A549 (cell line): Measurements from ENCODE around the gene MKNK2. TPM values are rescaled to one million over a fixed set of nuclear protein-coding genes. Genes with fewer than 3 reads are reported as not detected.

Experiments
- ATAC-seq, 2 experiments: fragments of 200-7000 bp in 1 of 2; fragments of >200 bp in 1 of 2; cut with Nextera tagmentation in 1 of 2; cut with Tn5 transposase in 1 of 2; 3 replicates each; pipeline versions ENCODE4 v1.8.0 to v1.9.1; 2018 to 2020; ENCODE audit warnings: mild to moderate bottlenecking in 1 of 2, moderate library complexity in 1 of 2
- CTCF ChIA-PET: fragments of 300-600 bp; sonication (Branson Sonifier 250); formaldehyde crosslinking; extraction: SDS; loops from one replicate; lab custom pipeline; 2021; ENCODE audit warnings: antibody characterized with exemption, inconsistent platforms; lab: Yijun Ruan, JAX
- POLR2A ChIA-PET: fragments of 350-600 bp; formaldehyde crosslinking; extraction: SDS; loops from one replicate; lab custom pipeline; 2021; ENCODE audit warnings: antibody characterized with exemption, inconsistent platforms; lab: Yijun Ruan, JAX
- DNase-seq, 2 experiments: peaks; one replicate each; pipeline versions ENCODE4 v3.0.0 to v3.0.0-alpha.2; 2011 to 2016; ENCODE audit warnings: low read depth in 1 of 2, low spot score in 1 of 2
- FAIRE-seq: peaks from 2 replicates; lab custom pipeline; 2011; peaks lifted over from hg19 to GRCh38; lab: Jason Lieb, UNC
- H3K27ac ChIP-seq, 2 experiments: fragments of >200 bp; sonication (Bioruptor Twin); formaldehyde crosslinking; 3 replicates each; pipeline ENCODE4 v1.5.1; 2016 to 2017
- H3K4me1 ChIP-seq: fragments of >200 bp; sonication (Bioruptor Twin); formaldehyde crosslinking; 3 replicates; pipeline ENCODE4 v1.6.1; 2016
- H3K4me2 ChIP-seq: fragments of >200 bp; sonication (Bioruptor Twin); formaldehyde crosslinking; 3 replicates; pipeline ENCODE4 v1.6.1; 2016
- H3K4me3 ChIP-seq: fragments of >200 bp; sonication (Bioruptor Twin); formaldehyde crosslinking; 3 replicates; pipeline ENCODE4 v1.5.1; 2016
- H3K9me3 ChIP-seq: fragments of >200 bp; sonication (Bioruptor Twin); formaldehyde crosslinking; 3 replicates; pipeline ENCODE4 v1.6.1; 2016
- ATOH8 ChIP-seq: fragments of 250-450 bp; sonication (Bioruptor Pico); IDR thresholded peaks from 2 replicates; pipeline ENCODE4 v1.5.0; 2020; ENCODE audit warnings: low read depth, mild to moderate bottlenecking, moderate library complexity
- CBX2 ChIP-seq: fragments of 200-600 bp; sonication (generic); IDR thresholded peaks from 2 replicates; pipeline ENCODE4 v1.6.1; 2016; ENCODE audit warnings: low read depth, mild to moderate bottlenecking, borderline replicate concordance
- EP300 ChIP-seq, 2 experiments: fragments of >200 bp; sonication (Bioruptor Twin); formaldehyde crosslinking; IDR thresholded peaks; 2 replicates in 1 of 2; 3 replicates in 1 of 2; pipeline ENCODE4 v1.6.1; 2016 to 2017
- HES2 ChIP-seq: fragments of >200 bp; sonication (Bioruptor Twin); formaldehyde crosslinking; IDR thresholded peaks from 2 replicates; pipeline ENCODE4 v1.6.1; 2016
- JUN ChIP-seq, 2 experiments: fragments of >200 bp; sonication (Bioruptor Twin); formaldehyde crosslinking; IDR thresholded peaks; 2 replicates in 1 of 2; 3 replicates in 1 of 2; pipeline ENCODE4 v1.6.1; 2016 to 2017
- KDM5A ChIP-seq: fragments of 200-600 bp; sonication (generic); IDR thresholded peaks from 2 replicates; pipeline ENCODE4 v1.6.1; 2016; ENCODE audit warnings: antibody characterized with exemption, mild to moderate bottlenecking
- MAX ChIP-seq: IDR thresholded peaks from 2 replicates; pipeline ENCODE4 v1.6.1; 2012
- MYC ChIP-seq: IDR thresholded peaks from 2 replicates; pipeline ENCODE4 v1.6.1; 2012; ENCODE audit warnings: mild to moderate bottlenecking, inconsistent platforms, low read length, improper control_type of control experiment, borderline replicate concordance
- POLR2A ChIP-seq: IDR thresholded peaks from 2 replicates; pipeline ENCODE4 v1.6.1; 2012; ENCODE audit warnings: mild to moderate bottlenecking, low read length
- RAD21 ChIP-seq, 2 experiments: fragments of >200 bp in 1 of 2; sonication (Bioruptor Twin) in 1 of 2; formaldehyde crosslinking in 1 of 2; IDR thresholded peaks in 1 of 2; conservative IDR thresholded peaks in 1 of 2; 2 replicates in 1 of 2; 3 replicates in 1 of 2; pipeline ENCODE4 v1.6.1; 2012 to 2018; ENCODE audit warnings: inconsistent platforms in 1 of 2
- RARB ChIP-seq: fragments of 250-450 bp; sonication (Bioruptor Pico); IDR thresholded peaks from 2 replicates; pipeline ENCODE4 v1.8.0; 2021; ENCODE audit warnings: mild to moderate bottlenecking, moderate library complexity
- RFX5 ChIP-seq: fragments of 450-650 bp; IDR thresholded peaks from 2 replicates; pipeline ENCODE4 v1.7.1; 2014; ENCODE audit warnings: antibody characterized with exemption, mild to moderate bottlenecking, moderate library complexity
- SREBF2 ChIP-seq: fragments of 450-650 bp; IDR thresholded peaks from 2 replicates; pipeline ENCODE4 v1.6.1; 2014; ENCODE audit warnings: mild to moderate bottlenecking, moderate library complexity
- TFCP2L1 ChIP-seq: fragments of 250-450 bp; sonication (Bioruptor Pico); IDR thresholded peaks from 2 replicates; pipeline ENCODE4 v1.5.0; 2021; ENCODE audit warnings: mild to moderate bottlenecking
- ZFP36 ChIP-seq: fragments of 450-650 bp; IDR thresholded peaks from 2 replicates; pipeline ENCODE4 v1.6.1; 2014; ENCODE audit warnings: borderline replicate concordance; ENCODE audit not compliant: partially characterized antibody
- ZNF302 ChIP-seq: fragments of 250-450 bp; sonication (Bioruptor Pico); IDR thresholded peaks from 2 replicates; pipeline ENCODE4 v1.9.0; 2021; ENCODE audit warnings: inconsistent platforms, mild to moderate bottlenecking, moderate library complexity
- WGBS: methylation state at CpG from one replicate; pipeline ENCODE4 v1.1.6; 2017; ENCODE audit errors: missing lambda C conversion rate; 5-methylcytosine and 5-hydroxymethylcytosine counted together
- polyA plus RNA-seq, 4 experiments: library from polyadenylated mRNA; depleted of rRNA in 3 of 4; stranded (reverse); fragments of >200 nt; fragmentation: RNase III in 1 of 4; extraction: RNeasy Plus Mini Kit Qiagen cat#74134 plus additional on column Dnase treatment in 1 of 4; gene quantifications; 2 replicates in 3 of 4; 3 replicates in 1 of 4; pipeline ENCODE4 v1.2.3, GENCODE V29; 2011 to 2017
- TF ChIP-seq, protein P1 (sequence below): fragments of 250-450 bp; sonication (Bioruptor Pico); IDR thresholded peaks from 2 replicates; pipeline ENCODE4 v1.5.0; 2021; ENCODE audit warnings: mild to moderate bottlenecking, moderate library complexity, borderline replicate concordance
- TF ChIP-seq, protein P2 (sequence below): fragments of 150-350 bp; IDR thresholded peaks from 2 replicates; pipeline ENCODE4 v1.6.1; 2014; ENCODE audit warnings: low read depth, mild to moderate bottlenecking, low read length
- TF ChIP-seq, protein P3 (sequence below): IDR thresholded peaks from 2 replicates; pipeline ENCODE4 v1.6.1; 2012; ENCODE audit warnings: low read depth, borderline replicate concordance
- TF ChIP-seq, protein P4 (sequence below): fragments of 200-600 bp; sonication (generic); IDR thresholded peaks from 2 replicates; pipeline ENCODE4 v1.6.1; 2016; ENCODE audit warnings: antibody characterized with exemption, mild to moderate bottlenecking, moderate library complexity

The MKNK2 gene
- polyA plus RNA-seq, 2 of the 4 experiments (the other 2 are of a cell fraction) = 48.3 to 56.7 TPM

GRCh38 chr19:2015608-2015950 is 35.5 kb downstream of the MKNK2 start, which contains the start of gene BTBD2:
BTBD2 (minus strand) TSS chr19:2015714; CDS start chr19:2015703, 11 bp downstream.
- FAIRE-seq = no peak
- Histone ChIP-seq H3K4me3 (peak within 1 kb of the TSS; percentile 94), H3K4me2 (peak within 1 kb of the TSS; percentile 79), H3K9me3 (no peaks in the 10 kb centered on the region), H3K4me1 (peaks cover 13% of the 10 kb centered on the region), H3K27ac (peak within 1 kb of the TSS; percentile 88 to 100)
- DNase-seq = peak in 1 of 2 experiments; percentile 85
- CTCF ChIA-PET = no interaction called here
- ATAC-seq = peak in 1 of 2 experiments; percentile 58; a peak in 1 of 6 replicates
- TF ChIP-seq TFCP2L1 (CRISPR knock-in tag) (no peak), SREBF2 (no peak), CBX2 (no peak)
- POLR2A ChIA-PET = no interaction called here
- no CpG with 5 or more reads among the region's 20 CpGs for WGBS

DNA sequence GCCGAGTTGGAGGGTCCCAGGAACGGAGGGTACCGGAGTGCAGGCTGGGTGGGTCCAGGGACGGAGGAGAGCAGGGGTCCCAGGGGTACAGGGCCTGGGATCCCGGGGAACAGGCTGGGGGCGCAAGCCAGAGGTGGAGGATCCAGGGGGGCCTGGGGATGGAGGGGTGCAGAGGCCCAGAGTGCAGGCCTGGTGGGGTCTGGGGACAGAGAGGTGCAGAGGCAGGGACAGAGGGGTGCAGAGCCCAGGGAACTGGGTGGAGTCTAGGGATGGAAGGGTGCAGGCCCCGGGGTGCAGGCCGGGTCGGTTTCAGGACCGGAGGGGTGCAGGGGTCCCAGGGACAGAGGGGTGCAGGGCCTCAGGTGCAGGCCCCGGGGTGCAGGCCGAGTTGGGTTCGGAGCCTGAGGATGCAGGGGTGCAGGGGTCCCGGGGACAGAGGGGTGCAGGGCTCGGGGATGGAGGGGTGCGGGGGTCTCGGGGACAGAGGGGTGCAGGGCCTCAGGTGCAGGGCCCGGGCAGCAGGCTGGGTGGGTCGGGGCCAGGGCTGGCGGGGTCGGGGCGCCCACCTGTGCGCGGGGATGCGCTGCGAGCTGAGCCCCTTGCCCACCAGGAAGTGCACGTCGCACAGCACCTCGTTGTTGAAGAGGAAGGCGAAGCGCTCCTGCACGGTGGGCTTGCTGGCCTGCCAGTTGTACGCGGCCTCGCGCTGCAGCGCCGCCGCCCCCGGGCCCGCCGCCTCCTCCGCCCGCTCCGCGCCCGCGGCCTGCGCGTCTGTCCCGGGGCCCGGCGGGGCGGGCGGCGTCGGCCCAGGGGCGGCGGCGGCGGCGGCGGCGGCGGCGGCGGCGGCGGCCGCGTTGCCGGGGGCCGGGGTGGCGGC is 36.1 kb downstream of the MKNK2 start:
- no peak for DNase-seq

GRCh38 chr19:2014131-2014571 is 36.9 kb downstream of the MKNK2 start:
- peak overlapping the region; percentile 88 to 100; a peak in 5 of 6 replicates for H3K27ac ChIP-seq
- peaks cover 13% of the 10 kb centered on the region for H3K4me1 ChIP-seq
- CTCF ChIA-PET = no interaction called here
- no peak for ATAC-seq
- TF ChIP-seq MAX (no peak), ZFP36 (no peak), MYC (no peak)
- TF ChIP-seq, all 56 proteins: peak for 0
- FAIRE-seq (no peak), DNase-seq (no peak)
- Histone ChIP-seq H3K4me3 (peak overlapping the region; percentile 94), H3K9me3 (no peaks in the 10 kb centered on the region), H3K4me2 (peak overlapping the region; percentile 79)
- POLR2A ChIA-PET = no interaction called here
- 60% methylated on average over 2 of the region's 5 CpGs for WGBS

More for the DNA sequence above, 36.1 kb downstream of the MKNK2 start:
- CTCF ChIA-PET = no interaction called here
- POLR2A ChIA-PET = no interaction called here
- Histone ChIP-seq H3K4me2 (peak overlapping the region; percentile 79), H3K4me1 (peaks cover 13% of the 10 kb centered on the region), H3K4me3 (peak overlapping the region; percentile 94), H3K9me3 (no peaks in the 10 kb centered on the region), H3K27ac (peak overlapping the region; percentile 88 to 100)
- TF ChIP-seq RAD21 (conservative IDR thresholded peaks at IDR 0.05 in 1 of 2, IDR thresholded peaks at IDR 0.05 in 1 of 2) (no peak), ZFP36 (no peak), ZNF302 (CRISPR knock-in tag) (no peak), ATOH8 (CRISPR knock-in tag) (no peak), KDM5A (no peak)
- FAIRE-seq = no peak
- 17% methylated on average over 12 of the region's 74 CpGs for WGBS
- peak; percentile 45; a peak in 5 of 6 replicates for ATAC-seq

- POLR2A ChIA-PET = no interaction called here
- H3K4me1 ChIP-seq = peaks cover 13% of the 10 kb centered on the region
- no peaks in the 10 kb centered on the region for H3K9me3 ChIP-seq
- no peak overlapping the region for H3K4me3 ChIP-seq
- H3K4me2 ChIP-seq = peak overlapping the region; percentile 79; the same call in 1 of the 3 replicates
- H3K27ac ChIP-seq = peak overlapping the region in 1 of 2 experiments; percentile 21; a peak in 3 of 6 replicates
- CTCF ChIA-PET = no interaction called here
- no peak for FAIRE-seq
- WGBS = no CpG with 5 or more reads among the region's 6 CpGs
- no peak for DNase-seq
- no peak for ATAC-seq
- TF ChIP-seq JUN (IDR thresholded peaks at IDR 0.05) = no peak
- TF ChIP-seq, protein P1, sequence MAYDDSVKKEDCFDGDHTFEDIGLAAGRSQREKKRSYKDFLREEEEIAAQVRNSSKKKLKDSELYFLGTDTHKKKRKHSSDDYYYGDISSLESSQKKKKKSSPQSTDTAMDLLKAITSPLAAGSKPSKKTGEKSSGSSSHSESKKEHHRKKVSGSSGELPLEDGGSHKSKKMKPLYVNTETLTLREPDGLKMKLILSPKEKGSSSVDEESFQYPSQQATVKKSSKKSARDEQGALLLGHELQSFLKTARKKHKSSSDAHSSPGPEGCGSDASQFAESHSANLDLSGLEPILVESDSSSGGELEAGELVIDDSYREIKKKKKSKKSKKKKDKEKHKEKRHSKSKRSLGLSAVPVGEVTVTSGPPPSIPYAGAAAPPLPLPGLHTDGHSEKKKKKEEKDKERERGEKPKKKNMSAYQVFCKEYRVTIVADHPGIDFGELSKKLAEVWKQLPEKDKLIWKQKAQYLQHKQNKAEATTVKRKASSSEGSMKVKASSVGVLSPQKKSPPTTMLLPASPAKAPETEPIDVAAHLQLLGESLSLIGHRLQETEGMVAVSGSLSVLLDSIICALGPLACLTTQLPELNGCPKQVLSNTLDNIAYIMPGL (CRISPR knock-in tag) = no peak
- TF ChIP-seq, protein P2, sequence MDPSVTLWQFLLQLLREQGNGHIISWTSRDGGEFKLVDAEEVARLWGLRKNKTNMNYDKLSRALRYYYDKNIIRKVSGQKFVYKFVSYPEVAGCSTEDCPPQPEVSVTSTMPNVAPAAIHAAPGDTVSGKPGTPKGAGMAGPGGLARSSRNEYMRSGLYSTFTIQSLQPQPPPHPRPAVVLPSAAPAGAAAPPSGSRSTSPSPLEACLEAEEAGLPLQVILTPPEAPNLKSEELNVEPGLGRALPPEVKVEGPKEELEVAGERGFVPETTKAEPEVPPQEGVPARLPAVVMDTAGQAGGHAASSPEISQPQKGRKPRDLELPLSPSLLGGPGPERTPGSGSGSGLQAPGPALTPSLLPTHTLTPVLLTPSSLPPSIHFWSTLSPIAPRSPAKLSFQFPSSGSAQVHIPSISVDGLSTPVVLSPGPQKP = no peak
- TF ChIP-seq, protein P3, sequence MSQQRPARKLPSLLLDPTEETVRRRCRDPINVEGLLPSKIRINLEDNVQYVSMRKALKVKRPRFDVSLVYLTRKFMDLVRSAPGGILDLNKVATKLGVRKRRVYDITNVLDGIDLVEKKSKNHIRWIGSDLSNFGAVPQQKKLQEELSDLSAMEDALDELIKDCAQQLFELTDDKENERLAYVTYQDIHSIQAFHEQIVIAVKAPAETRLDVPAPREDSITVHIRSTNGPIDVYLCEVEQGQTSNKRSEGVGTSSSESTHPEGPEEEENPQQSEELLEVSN = no peak
- TF ChIP-seq HES2 = no peak
- no peak for TF ChIP-seq RARB (CRISPR knock-in tag)
- TF ChIP-seq EP300 (IDR thresholded peaks at IDR 0.05) = no peak
- no peak for TF ChIP-seq POLR2A
- TF ChIP-seq, protein P4, sequence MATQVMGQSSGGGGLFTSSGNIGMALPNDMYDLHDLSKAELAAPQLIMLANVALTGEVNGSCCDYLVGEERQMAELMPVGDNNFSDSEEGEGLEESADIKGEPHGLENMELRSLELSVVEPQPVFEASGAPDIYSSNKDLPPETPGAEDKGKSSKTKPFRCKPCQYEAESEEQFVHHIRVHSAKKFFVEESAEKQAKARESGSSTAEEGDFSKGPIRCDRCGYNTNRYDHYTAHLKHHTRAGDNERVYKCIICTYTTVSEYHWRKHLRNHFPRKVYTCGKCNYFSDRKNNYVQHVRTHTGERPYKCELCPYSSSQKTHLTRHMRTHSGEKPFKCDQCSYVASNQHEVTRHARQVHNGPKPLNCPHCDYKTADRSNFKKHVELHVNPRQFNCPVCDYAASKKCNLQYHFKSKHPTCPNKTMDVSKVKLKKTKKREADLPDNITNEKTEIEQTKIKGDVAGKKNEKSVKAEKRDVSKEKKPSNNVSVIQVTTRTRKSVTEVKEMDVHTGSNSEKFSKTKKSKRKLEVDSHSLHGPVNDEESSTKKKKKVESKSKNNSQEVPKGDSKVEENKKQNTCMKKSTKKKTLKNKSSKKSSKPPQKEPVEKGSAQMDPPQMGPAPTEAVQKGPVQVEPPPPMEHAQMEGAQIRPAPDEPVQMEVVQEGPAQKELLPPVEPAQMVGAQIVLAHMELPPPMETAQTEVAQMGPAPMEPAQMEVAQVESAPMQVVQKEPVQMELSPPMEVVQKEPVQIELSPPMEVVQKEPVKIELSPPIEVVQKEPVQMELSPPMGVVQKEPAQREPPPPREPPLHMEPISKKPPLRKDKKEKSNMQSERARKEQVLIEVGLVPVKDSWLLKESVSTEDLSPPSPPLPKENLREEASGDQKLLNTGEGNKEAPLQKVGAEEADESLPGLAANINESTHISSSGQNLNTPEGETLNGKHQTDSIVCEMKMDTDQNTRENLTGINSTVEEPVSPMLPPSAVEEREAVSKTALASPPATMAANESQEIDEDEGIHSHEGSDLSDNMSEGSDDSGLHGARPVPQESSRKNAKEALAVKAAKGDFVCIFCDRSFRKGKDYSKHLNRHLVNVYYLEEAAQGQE = no peak
- no peak for TF ChIP-seq RFX5
Observed at GRCh38 chr19:2013683-2013961, 37.4 kb downstream of the MKNK2 start.
